ENCODE data around the gene CDK14.

DNA sequence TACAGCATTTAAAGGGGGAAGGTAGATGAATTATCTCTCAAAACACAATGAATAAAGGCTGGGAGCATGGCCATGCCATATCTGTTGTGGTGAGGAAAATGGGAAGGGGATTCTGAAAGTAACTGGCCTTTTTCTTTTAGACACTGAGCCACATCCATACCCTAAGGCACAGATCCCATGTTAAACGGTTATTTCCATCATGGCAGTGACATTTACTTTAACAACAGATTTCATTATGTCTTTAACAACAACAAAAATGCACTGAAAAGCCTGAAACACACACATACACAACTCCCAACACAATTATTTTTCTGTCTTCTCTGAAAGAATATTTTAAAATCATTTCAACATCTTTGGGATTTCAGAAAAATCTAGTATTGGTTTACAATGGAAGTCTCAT is 492.0 kb downstream of the CDK14 start:
- TF ChIP-seq POLR2A (IDR thresholded peaks at IDR 0.05) = no peak
- TF ChIP-seq, protein P1, sequence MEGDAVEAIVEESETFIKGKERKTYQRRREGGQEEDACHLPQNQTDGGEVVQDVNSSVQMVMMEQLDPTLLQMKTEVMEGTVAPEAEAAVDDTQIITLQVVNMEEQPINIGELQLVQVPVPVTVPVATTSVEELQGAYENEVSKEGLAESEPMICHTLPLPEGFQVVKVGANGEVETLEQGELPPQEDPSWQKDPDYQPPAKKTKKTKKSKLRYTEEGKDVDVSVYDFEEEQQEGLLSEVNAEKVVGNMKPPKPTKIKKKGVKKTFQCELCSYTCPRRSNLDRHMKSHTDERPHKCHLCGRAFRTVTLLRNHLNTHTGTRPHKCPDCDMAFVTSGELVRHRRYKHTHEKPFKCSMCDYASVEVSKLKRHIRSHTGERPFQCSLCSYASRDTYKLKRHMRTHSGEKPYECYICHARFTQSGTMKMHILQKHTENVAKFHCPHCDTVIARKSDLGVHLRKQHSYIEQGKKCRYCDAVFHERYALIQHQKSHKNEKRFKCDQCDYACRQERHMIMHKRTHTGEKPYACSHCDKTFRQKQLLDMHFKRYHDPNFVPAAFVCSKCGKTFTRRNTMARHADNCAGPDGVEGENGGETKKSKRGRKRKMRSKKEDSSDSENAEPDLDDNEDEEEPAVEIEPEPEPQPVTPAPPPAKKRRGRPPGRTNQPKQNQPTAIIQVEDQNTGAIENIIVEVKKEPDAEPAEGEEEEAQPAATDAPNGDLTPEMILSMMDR (IDR thresholded peaks at IDR 0.05) = no peak
